IPS DF 6.9 (cell line): ENCODE data around the gene FNDC3B.

Experiments
- DNase-seq: peaks from one replicate; pipeline ENCODE4 v3.0.0-alpha.2; 2013; ENCODE audit warnings: low read depth, low spot score
- H3K27ac ChIP-seq: one replicate; pipeline ENCODE4 v1.5.1; 2013; ENCODE audit warnings: low read length, control low read depth
- H3K27me3 ChIP-seq: 2 replicates; pipeline ENCODE4 v1.6.1; 2013; ENCODE audit warnings: mild to moderate bottlenecking, low read length; ENCODE audit not compliant: control insufficient read depth, insufficient read depth
- H3K36me3 ChIP-seq: 2 replicates; pipeline ENCODE4 v1.6.1; 2013; ENCODE audit warnings: low read length; ENCODE audit not compliant: control insufficient read depth, insufficient read depth
- H3K4me1 ChIP-seq: 2 replicates; pipeline ENCODE4 v1.6.1; 2013; ENCODE audit warnings: low read length; ENCODE audit not compliant: control insufficient read depth, insufficient read depth
- H3K4me3 ChIP-seq: 2 replicates; pipeline ENCODE4 v1.5.1; 2013; ENCODE audit warnings: mild to moderate bottlenecking, low read length
- H3K9me3 ChIP-seq: 2 replicates; pipeline ENCODE4 v1.6.1; 2013; ENCODE audit warnings: low read length, inconsistent platforms; ENCODE audit not compliant: control insufficient read depth, insufficient read depth
- WGBS: extraction: QIAGEN DNeasy Blood & Tissue Kit; methylation state at CpG from one replicate; pipeline ENCODE4 v1.1.7; 2013; ENCODE audit warnings: mixed read lengths, missing lambda C conversion rate; ENCODE audit not compliant: insufficient read length, insufficient coverage; 5-methylcytosine and 5-hydroxymethylcytosine counted together

FNDC3B gene

DNA sequence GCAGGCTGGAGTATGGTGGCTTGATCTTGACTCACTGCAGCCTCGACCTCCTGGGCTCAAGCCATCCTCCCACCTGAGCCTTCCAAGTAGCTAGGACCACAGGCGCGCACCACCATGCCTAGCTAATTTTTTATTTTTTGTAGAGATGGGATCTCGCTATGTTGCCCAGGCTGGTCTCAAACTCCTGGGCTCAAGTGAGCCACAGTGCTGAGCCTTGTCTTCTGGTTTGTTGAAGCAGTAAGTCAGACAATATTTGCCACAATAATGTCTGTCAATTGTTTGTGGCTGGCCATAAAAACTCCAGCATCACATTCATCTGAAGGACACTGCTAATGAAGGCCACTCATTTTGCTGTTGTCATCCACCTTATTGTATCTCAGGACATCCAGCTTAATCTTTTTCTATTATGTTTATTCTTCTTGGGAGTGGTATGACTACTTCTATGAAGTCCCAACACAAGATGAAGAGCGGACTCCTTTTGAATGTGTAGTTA lies 185.9 kb downstream of the FNDC3B start:
- Histone ChIP-seq H3K4me3 (no peak overlapping the region), H3K36me3 (no peaks in the 10 kb centered on the region), H3K4me1 (peaks cover 2% of the 10 kb centered on the region; the same call in 1 of the 2 replicates), H3K27ac (no peak overlapping the region), H3K27me3 (no peaks in the 10 kb centered on the region), H3K9me3 (no peaks in the 10 kb centered on the region)
- no CpG with 5 or more reads among the region's 5 CpGs for WGBS
- no peak for DNase-seq

DNA sequence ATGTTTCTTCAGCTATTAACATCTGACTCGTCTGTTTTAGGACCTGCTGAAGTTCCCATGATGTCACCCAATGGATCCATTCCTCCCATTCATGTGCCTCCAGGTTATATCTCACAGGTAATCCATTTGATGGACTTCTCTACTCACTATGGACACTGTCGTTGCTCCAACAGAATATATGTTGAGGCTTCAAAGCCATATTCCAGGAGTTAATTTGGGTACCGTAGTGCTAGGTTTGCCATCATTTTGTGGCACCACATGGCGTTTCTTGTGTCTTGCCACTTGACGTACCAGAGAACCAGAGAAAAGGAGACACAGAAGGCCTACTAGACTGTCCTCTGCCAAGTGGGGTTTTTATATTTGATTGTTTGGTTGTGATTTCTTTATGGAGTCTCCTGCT lies 187.5 kb downstream of the FNDC3B start:
- peaks cover 2% of the 10 kb centered on the region; the same call in 1 of the 2 replicates for H3K4me1 ChIP-seq
- DNase-seq, result no peak
- WGBS, result no CpG with 5 or more reads among the region's 5 CpGs

DNA sequence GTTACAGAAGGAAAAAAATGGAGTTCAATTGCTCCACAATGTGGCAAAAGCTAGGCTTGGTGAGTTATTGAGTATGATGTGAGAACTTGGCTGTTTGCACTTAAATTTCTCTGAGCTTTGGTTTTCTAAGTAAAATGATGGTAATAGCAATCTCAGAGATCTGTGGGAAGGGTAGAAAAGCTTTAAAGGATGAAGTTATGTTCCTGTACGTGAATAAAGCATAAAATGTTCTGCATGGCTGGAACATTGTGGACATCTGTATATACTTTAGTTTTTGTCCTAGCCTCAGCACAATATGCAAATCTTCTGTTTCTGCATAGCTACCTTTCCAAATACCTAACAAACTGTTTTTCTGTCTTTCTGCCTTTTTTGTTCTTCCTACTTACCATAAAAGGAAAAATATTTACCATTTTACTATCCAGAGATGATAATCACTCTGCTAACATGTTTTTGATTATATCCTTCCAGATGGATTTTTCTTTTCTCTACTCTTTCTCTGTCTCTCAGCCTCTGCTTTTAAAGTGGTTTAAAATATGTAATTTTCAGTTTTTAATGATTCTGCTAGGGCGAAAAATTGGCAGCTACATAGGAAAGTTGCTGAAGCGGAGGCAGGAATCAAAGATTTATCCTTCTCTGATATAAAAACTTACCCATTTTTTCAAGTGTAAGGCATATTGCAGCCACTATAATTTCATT lies 188.1 kb downstream of the FNDC3B start:
- Histone ChIP-seq H3K27ac (no peak overlapping the region), H3K4me1 (peaks cover 2% of the 10 kb centered on the region; the same call in 1 of the 2 replicates), H3K36me3 (no peaks in the 10 kb centered on the region), H3K4me3 (no peak overlapping the region), H3K9me3 (no peaks in the 10 kb centered on the region), H3K27me3 (no peaks in the 10 kb centered on the region)
- no CpG with 5 or more reads among the region's 3 CpGs for WGBS
- no peak for DNase-seq

More for the DNA sequence above, 187.5 kb downstream of the FNDC3B start:
- no peak overlapping the region for H3K27ac ChIP-seq
- H3K4me3 ChIP-seq, result no peak overlapping the region
- H3K9me3 ChIP-seq, result no peaks in the 10 kb centered on the region
- H3K36me3 ChIP-seq, result no peaks in the 10 kb centered on the region
- H3K27me3 ChIP-seq, result no peaks in the 10 kb centered on the region

DNA sequence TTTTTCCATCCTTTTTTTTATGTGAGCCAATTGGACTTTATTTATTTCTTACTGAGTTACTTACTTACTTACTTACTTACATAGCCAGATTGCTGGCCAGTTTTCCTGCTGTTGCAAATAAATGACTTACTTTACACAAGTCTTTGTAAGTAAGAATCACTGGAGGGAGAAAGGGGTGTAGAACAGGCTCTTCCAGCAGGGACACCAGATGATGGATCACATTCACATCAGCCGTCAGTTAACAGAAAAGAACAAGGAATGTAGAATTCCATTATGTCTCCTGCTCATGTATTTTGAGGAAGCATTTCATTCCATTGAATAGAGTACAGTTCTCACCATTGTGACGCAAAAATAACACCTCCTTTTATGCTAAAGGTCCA lies 188.6 kb downstream of the FNDC3B start:
- Histone ChIP-seq H3K4me3 (no peak overlapping the region), H3K27ac (no peak overlapping the region), H3K9me3 (no peaks in the 10 kb centered on the region), H3K27me3 (no peaks in the 10 kb centered on the region), H3K36me3 (no peaks in the 10 kb centered on the region), H3K4me1 (peaks cover 2% of the 10 kb centered on the region; the same call in 1 of the 2 replicates)
- WGBS, result no CpG with 5 or more reads among the region's 2 CpGs
- DNase-seq, result no peak

DNA sequence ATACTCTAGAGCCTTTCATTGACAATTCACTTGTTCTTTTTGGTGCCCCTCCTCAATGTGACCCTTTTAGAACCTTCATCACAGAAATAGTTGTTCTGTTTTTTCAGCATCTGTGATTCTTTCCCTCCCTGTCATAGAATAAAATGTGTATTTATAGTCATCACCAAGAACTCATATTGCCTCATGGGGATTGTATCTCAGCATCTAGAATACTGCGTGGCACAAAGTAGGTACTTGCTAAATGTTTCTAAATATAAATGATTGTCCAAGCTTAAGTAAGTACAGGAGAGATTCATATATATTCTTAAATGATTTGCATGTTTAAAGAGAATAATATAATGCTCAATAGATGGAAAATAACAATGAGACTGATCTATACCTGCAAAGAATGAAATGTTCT lies 190.1 kb downstream of the FNDC3B start:
- H3K9me3 ChIP-seq, result no peaks in the 10 kb centered on the region
- H3K27me3 ChIP-seq, result no peaks in the 10 kb centered on the region
- H3K4me1 ChIP-seq, result peaks cover 2% of the 10 kb centered on the region; the same call in 1 of the 2 replicates
- DNase-seq, result no peak
- no peaks in the 10 kb centered on the region for H3K36me3 ChIP-seq
- WGBS, result no CpG with 5 or more reads among the region's 1 CpG
- no peak overlapping the region for H3K27ac ChIP-seq
- no peak overlapping the region for H3K4me3 ChIP-seq

DNA sequence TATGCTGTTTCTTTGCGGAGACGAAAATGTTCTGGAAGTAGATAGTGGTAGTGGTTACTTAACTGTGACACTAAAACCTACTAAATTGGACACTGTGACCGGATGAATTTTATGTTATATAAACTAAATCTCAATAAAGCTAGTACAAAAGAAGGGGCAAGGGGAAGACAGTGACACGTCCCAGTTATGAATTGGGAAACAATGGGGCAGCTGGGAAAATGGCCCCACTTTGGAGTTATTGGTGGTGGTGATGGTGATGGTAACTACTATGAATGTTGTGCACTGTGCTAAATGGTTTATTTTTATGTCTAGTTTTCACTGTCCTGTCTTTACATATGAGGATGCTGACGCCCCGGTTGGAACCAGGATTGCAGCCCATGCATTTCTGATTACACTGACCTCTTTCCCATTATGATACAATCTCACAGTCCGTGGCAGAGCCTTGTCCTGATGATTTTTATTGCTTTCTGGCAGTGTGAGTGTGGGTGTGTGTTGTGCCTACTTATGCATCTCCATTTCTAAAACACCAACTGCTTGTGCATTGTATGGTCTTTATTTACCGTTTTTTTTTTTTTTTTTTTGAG lies 192.0 kb downstream of the FNDC3B start:
- Histone ChIP-seq H3K36me3 (no peaks in the 10 kb centered on the region), H3K4me3 (no peak overlapping the region), H3K27me3 (no peaks in the 10 kb centered on the region), H3K9me3 (no peaks in the 10 kb centered on the region), H3K4me1 (no peaks in the 10 kb centered on the region), H3K27ac (no peak overlapping the region)
- DNase-seq, result no peak
- WGBS, result no CpG with 5 or more reads among the region's 8 CpGs

DNA sequence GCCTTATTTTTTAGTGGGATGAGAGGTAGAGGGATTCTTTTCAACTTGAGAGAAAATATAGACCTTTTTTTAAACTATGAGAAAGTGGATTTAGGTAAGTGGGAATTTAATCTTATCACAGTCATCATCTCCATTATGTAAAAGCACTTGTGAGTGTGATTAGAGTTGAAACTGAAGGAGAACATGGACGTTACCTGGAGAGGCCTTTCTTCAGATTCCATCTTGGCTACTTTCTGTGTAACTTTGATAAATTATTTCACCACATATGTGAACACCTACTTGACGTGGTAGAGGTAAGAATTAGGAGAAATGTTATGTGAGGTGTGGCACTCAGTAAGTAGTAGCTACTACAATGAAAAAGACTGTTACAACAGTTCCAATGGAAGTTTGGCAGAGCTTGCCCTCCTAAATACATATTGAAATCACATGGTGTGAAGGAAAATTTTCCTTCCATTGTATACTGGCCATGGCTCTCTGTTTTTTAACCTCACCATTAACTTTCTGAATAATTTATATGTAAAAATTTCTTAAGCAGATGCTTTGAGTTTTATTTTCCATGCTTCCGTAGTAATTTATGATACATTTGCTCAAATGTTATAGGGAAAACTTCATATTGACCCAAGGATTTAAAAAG lies 193.3 kb downstream of the FNDC3B start:
- DNase-seq, result no peak
- Histone ChIP-seq H3K27ac (no peak overlapping the region), H3K36me3 (no peaks in the 10 kb centered on the region), H3K27me3 (no peaks in the 10 kb centered on the region), H3K4me3 (no peak overlapping the region), H3K9me3 (no peaks in the 10 kb centered on the region), H3K4me1 (no peaks in the 10 kb centered on the region)
- WGBS, result no CpG with 5 or more reads among the region's 3 CpGs

DNA sequence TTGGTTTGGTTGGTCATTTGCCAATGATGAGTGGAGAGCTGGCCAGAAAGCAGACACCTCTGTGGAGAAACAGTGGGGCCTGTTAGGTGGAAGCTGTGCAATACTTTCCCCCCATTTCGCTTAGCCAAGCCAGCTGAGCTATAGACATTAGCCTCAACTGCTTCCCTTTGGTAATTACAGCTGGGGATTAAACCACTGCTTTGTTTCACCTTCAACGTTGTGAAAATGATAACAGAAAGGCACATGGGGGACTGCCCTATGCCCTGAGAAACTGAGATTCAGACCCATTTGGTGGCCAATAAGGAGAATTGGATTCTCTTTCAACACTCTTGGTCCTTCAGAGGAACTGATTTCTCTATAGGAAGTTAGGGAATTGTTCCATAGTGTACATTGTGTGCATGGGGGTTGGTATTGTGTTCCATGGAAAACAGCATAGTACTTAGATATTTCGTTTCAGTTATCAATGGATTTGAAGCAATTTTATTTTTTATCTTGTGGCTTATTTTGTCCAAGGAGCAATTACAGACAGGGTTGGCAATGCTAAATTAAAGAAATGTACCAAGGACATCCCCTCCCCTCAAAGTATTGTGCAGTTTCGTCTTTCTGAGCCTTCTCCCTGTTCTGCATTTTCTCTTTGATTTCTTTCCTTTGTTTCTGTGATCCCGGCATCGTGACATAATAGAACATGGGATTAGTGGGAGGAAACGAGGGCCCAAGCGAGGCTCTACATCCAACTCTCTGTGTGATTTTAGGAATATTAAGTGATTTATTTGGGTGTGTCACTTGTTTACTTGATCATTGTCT lies 194.3 kb downstream of the FNDC3B start:
- no CpG with 5 or more reads among the region's 8 CpGs for whole genome bisulfite sequencing
- H3K27me3 ChIP-seq, result no peaks in the 10 kb centered on the region
- no peaks in the 10 kb centered on the region for H3K36me3 ChIP-seq
- no peak overlapping the region for H3K4me3 ChIP-seq
- H3K4me1 ChIP-seq, result no peaks in the 10 kb centered on the region
- no peak for DNase-seq
- no peak overlapping the region for H3K27ac ChIP-seq
- no peaks in the 10 kb centered on the region for H3K9me3 ChIP-seq

DNA sequence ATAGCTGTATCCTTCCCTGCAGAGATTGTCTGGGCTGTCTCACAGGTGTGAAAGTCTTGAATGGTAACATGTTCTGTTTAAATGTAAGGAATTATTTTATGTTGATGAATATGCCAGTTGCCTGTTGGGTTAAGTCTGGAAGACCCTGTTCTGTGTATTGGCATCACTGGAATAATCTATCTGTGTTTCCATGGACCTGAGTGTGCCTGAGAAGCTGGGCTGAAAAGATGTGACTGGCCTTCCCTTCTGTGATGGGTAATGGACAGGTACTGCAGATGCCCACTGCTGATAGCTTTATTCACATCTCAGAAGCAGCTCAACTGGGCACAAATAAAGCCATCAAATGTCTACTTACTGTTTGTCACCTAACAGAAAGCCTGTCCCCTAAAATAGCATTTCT lies 196.3 kb downstream of the FNDC3B start:
- no peak overlapping the region for H3K27ac ChIP-seq
- H3K4me1 ChIP-seq, result no peaks in the 10 kb centered on the region
- H3K9me3 ChIP-seq, result peaks cover 1% of the 10 kb centered on the region; the same call in 1 of the 2 replicates
- no peaks in the 10 kb centered on the region for H3K36me3 ChIP-seq
- DNase-seq, result no peak
- no peaks in the 10 kb centered on the region for H3K27me3 ChIP-seq
- no peak overlapping the region for H3K4me3 ChIP-seq
